Mucosa of descending colon (tissue), 3 donors: Measurements from ENCODE around the gene PPRC1. TPM values are rescaled to one million over a fixed set of nuclear protein-coding genes. Genes with fewer than 3 reads are reported as not detected.
"Not testable (repeated sequence)": the region's sequence is repeated elsewhere in the genome, so short reads cannot be mapped to it uniquely, and the experiment has no call there.

ENCODE experiments used
- ATAC-seq: fragments of 200-7000 bp; cut with Tn5 transposase; one replicate; pipeline ENCODE4 v1.9.1; 2020; ENCODE audit warnings: mild to moderate bottlenecking, moderate library complexity
- DNase-seq, 3 donors: peaks; one replicate each; pipeline ENCODE4 v3.0.0-alpha.2; 2020
- H3K36me3 ChIP-seq: fragments of 200-600 bp; one replicate; pipeline ENCODE4 v1.8.0; 2021; ENCODE audit warnings: low read depth, mild to moderate bottlenecking
- H3K4me1 ChIP-seq: fragments of 200-600 bp; one replicate; pipeline ENCODE4 v1.8.0; 2021; ENCODE audit warnings: low read depth, mild to moderate bottlenecking
- H3K4me3 ChIP-seq: fragments of 200-600 bp; one replicate; pipeline ENCODE4 v1.8.0; 2021; ENCODE audit warnings: mild to moderate bottlenecking
- H3K9me3 ChIP-seq: fragments of 200-600 bp; one replicate; pipeline ENCODE4 v1.8.0; 2021; ENCODE audit warnings: mild to moderate bottlenecking
- CTCF ChIP-seq: fragments of 200-600 bp; IDR thresholded peaks from one replicate; pipeline ENCODE4 v1.8.0; 2022; ENCODE audit warnings: antibody characterized with exemption, mild to moderate bottlenecking
- intact Hi-C, 2 donors: fragments of 100-400 bp; cut with DNase I in 1 of 2; cut with micrococcal nuclease in 1 of 2; formaldehyde crosslinking; loops; one replicate each; pipeline versions ENCODE4 v1.11.0 to v1.11.1; 2022; cut with DNase I, micrococcal nuclease
- total RNA-seq, 3 donors: library from RNA; stranded (reverse); fragmentation: NEBNext Ultra II Directional in 2 of 3; extraction: Animal tissue kit (Norgen Biotek cat#: 25700) in 2 of 3; gene quantifications; one replicate each; pipeline versions ENCODE4 v1.2.1 to v1.2.4, GENCODE V29; 2021 to 2023
- donor health status: DM: no; HTN: no; CAD: no; lungs with moderate emphysema.
- donor health status: DM: no; HTN: no; CAD: no.
- donor health status: DM: no; HTN: yes; CAD: no.

Gene PPRC1
- total RNA-seq, 3 donors from 2014 or later, result 17.1 to 30.3 (median 20.3) TPM

GRCh38 chr10:102175415-102175814, 42.6 kb downstream of the PPRC1 start:
- H3K36me3 ChIP-seq, result no peaks in the 10 kb centered on the region
- no peaks in the 10 kb centered on the region for H3K4me1 ChIP-seq
- H3K9me3 ChIP-seq, result no peaks in the 10 kb centered on the region
- intact Hi-C loops, result no loop called here
- ATAC-seq (no peak), DNase-seq (no peak)
- TF ChIP-seq CTCF, result no peak
- H3K4me3 ChIP-seq, result no peak overlapping the region

DNA sequence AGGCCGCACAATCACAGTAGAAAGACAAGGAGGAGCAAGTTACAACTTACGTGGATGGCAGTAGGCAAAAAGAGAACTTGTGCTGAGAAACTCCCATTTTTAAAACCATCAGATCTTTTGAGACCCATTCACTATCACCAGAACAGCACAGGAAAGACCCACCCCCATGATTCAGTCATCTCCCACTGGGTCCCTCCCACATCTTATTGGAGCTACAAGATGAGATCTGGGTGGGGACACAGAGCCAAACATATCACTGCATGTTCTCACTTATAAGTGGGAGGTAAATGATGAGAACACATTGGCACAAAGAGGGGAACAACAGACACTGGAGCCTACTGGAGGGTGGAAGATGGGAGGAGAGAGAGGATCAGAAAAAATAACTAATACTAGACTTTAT, 51.8 kb downstream of the PPRC1 start:
- peaks cover 14% of the 10 kb centered on the region for H3K4me1 ChIP-seq
- H3K36me3 ChIP-seq, result no peaks in the 10 kb centered on the region
- intact Hi-C loops, result no loop called here
- no peak for ATAC-seq
- no peak overlapping the region for H3K4me3 ChIP-seq
- DNase-seq, result no peak
- peaks cover 2% of the 10 kb centered on the region for H3K9me3 ChIP-seq
- TF ChIP-seq CTCF, result no peak

GRCh38 chr10:102185272-102185671, 52.4 kb downstream of the PPRC1 start:
- H3K9me3 ChIP-seq, result peaks cover 2% of the 10 kb centered on the region
- intact Hi-C loops, result no loop called here
- DNase-seq, result no peak
- no peak overlapping the region for H3K4me3 ChIP-seq
- no peak for ATAC-seq
- H3K36me3 ChIP-seq, result no peaks in the 10 kb centered on the region
- TF ChIP-seq CTCF, result no peak
- H3K4me1 ChIP-seq, result peaks cover 15% of the 10 kb centered on the region

DNA sequence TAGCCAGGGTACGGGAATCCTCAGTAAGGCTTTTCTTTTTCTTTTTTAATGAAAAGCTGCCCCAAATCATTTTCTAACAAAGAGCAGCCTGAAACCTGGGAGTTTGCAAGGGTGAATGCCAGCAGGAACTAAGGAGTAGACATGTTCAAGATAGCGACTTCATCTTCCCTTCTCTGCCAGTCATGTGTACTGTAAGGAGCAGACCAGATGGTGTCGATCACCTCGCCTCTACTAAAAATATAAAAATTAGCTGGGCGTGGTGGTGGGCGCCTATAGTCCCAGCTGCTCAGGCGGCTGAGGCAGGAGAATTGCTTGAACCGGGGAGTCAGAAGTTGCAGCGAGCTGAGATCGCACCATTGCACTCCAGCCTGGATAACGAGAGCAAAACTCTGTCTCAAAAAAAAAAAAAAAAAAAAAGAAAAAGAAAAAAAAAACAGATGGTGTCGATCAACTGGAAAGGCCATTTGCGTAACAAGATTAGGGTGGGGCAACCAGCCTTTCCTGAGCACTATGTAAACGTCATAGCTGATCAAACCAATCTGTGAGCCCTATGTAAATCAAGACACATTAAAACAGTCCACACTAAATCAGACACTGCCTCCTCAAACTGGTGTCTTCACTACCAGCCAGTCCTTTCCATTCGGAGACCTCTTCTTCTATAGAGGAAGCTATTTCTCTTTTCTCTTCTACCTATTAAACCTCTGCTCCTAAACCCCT, 53.1 kb downstream of the PPRC1 start:
- no peak overlapping the region for H3K4me3 ChIP-seq

DNA sequence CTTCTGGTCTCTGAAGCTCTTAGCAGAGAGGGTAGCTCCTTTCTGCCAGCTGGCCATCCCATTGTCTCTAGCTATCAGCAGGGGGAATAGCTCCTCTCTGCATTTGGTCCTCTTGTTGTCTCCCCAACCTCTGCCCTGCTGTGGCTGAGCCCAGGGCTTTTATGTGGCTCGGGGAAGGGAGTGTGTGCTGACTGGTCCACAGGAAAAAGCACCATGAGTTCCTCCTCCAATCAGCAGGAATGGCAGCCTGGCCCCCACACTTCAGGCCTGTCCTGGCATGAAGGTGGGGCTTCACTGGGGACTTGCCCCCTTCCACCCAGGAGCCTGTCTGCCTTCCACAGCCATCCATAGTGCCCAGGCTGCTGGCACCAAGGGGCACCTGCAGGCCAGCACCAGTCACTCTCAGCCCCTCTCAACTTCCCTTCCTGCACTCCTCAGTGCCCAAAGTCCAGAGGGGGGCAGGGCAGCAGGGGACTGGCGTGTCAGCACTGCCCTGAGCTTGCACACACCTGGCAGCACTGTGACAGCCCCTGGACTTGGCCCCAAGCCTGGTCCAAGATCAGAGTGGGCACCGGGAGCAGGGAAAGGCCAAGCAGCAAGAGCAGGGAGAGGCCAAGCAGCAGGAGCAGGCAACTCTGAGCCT, 55.6 kb downstream of the PPRC1 start:
- Histone ChIP-seq H3K9me3 (peaks cover 12% of the 10 kb centered on the region), H3K4me3 (no peak overlapping the region), H3K36me3 (no peaks in the 10 kb centered on the region), H3K4me1 (peaks cover 15% of the 10 kb centered on the region)
- TF ChIP-seq CTCF, result no peak
- intact Hi-C loops, result no loop called here
- DNase-seq, result peak in 2 of 3 donors; percentile 17 to 52
- peak; percentile 80 for ATAC-seq

More for the DNA sequence above, 53.1 kb downstream of the PPRC1 start:
- TF ChIP-seq CTCF, result no peak
- peaks cover 15% of the 10 kb centered on the region for H3K4me1 ChIP-seq
- no peaks in the 10 kb centered on the region for H3K36me3 ChIP-seq
- intact Hi-C loops, result no loop called here
- ATAC-seq (peak; percentile 34), DNase-seq (no peak)
- peaks cover 2% of the 10 kb centered on the region for H3K9me3 ChIP-seq

DNA sequence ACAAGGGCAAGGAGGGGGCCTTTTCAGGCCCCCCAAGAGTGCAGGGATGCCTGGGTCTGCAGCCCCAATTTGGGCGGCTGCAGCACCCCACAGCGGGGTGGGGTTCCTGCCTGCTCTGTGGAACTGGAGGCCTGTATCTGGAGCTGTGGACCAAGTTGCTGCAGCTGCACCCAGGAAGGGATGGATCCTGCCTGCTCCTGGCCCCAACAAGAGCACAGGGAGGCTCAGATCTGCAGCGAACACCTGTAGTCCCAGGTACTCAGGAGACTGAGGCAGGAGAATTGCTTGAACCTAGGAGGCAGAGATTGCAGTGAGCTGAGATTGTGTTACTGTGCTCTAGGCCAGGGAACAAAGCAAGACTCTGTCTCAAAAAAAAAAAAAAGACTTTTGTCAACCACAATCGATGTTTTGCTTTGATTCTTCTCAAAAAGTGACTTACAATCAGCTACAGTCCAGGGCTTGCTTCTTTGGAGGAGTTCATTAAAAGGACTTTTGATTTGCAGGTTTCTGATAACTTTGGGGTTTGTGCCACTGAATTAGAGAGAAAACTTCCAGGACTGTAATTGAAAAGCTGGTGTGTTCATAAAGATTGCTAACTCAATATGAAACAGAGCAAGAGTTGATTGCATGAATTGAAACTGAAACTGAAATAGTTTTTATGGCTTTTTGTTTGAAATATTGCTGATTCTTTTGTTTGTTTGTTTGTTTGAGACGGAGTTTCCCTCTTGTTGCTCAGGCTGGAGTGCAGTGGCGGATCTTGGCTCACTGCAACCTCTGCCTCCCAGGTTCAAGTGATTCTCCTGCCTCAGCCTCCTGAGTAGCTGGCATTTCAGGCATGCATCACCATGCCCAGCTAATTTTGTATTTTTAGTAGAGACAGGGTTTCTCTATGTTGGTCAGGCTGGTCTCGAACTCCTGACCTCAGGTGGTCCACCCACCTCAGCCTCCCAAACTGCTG, 56.4 kb downstream of the PPRC1 start:
- Histone ChIP-seq H3K4me1 (peaks cover 15% of the 10 kb centered on the region), H3K9me3 (peaks cover 12% of the 10 kb centered on the region)
- H3K36me3 ChIP-seq, intact Hi-C loops, H3K4me3 ChIP-seq, DNase-seq: not testable (repeated sequence)
- peak; percentile 67 for ATAC-seq
